ENCODE results near the gene ANKHD1. TPM values are rescaled to one million over a fixed set of nuclear protein-coding genes. Genes with fewer than 3 reads are reported as not detected.

The ANKHD1 gene
- total and polyA plus RNA-seq, 9 of the 15 experiments (the other 6 are each of a cell fraction or from before 2014, with no cell fraction given), result 38.9 to 138 (median 78.7) TPM

GRCh38 chr5:140360101-140360500 lies 41.5 kb upstream of the ANKHD1 start, which contains the start of gene SLC4A9:
Gene SLC4A9 (plus strand): TSS chr5:140360194. CDS start chr5:140360237, 43 bp downstream.
- ChIA-PET POLR2A (interaction anchor here (0.6 to 2.4 kb wide), 3 partner anchors 13 to 370 kb away, joined by 4 to 12 read pairs (median 6); no protein-coding TSS in a partner anchor), CTCF (ENCODE audit: low intra/inter-chr PET ratio) (interaction anchor here (0.6 kb wide), 1 partner anchor 441 kb away, joined by 3 read pairs; the partner anchor contains the start of gene PCDHA3)
- no peak within 1 kb of the TSS for H3K27ac ChIP-seq (ENCODE audit: extremely low read depth, low read depth, low read length)
- H3K9me3 ChIP-seq (replicated peaks; ENCODE audit: control insufficient read depth, insufficient read depth, low read depth, low read length), result no peaks in the 10 kb centered on the region
- no peak for DNase-seq (ENCODE audit: extremely low read depth in 1 of 4, low spot score in 3 of 4)
- no peak for ATAC-seq
- H3K79me2 ChIP-seq (ENCODE audit: control insufficient read depth, insufficient read depth, low read length), result no peaks in the 10 kb centered on the region
- peaks cover 3 to 23% of the 10 kb centered on the region in 2 experiments; a peak in 4 of 5 replicates for H3K4me1 ChIP-seq (replicated peaks in 1 of 2; ENCODE audit: control insufficient read depth in 2 of 2, insufficient read depth in 2 of 2, low read length in 2 of 2)
- intact Hi-C loops (cut with micrococcal nuclease), result loop anchor here (5.0 kb wide), 1 partner anchor 367 kb away; no protein-coding TSS in a partner anchor
- no peaks in the 10 kb centered on the region for H3K9me1 ChIP-seq (ENCODE audit: control insufficient read depth, insufficient read depth, low read length)
- H3K4me3 ChIP-seq, result no peak within 1 kb of the TSS
- no peaks in the 10 kb centered on the region for H3K27me3 ChIP-seq (ENCODE audit: control insufficient read depth in 2 of 2, insufficient read depth in 2 of 2, low read length in 2 of 2)
- BruUV-seq (replicated peaks), result no TSS peak
- TF ChIP-seq ZNF699 (CRISPR knock-in tag; IDR thresholded peaks at IDR 0.05; ENCODE audit: insufficient replicate concordance) (no peak), TOE1 (IDR thresholded peaks at IDR 0.05; ENCODE audit: borderline replicate concordance) (no peak), TOE1 (CRISPR knock-in tag; IDR thresholded peaks at IDR 0.05; ENCODE audit: borderline replicate concordance, low read depth) (no peak), DLX4 (CRISPR knock-in tag; IDR thresholded peaks at IDR 0.05) (no peak), SMARCE1 (IDR thresholded peaks at IDR 0.05) (no peak), PCBP1 (IDR thresholded peaks at IDR 0.05; ENCODE audit: low read depth, low read length, poor library complexity, severe bottlenecking) (no peak), ZNF274 (IDR thresholded peaks at IDR 0.05; ENCODE audit: borderline replicate concordance, low read depth, low read length) (no peak), STAT5A (IDR thresholded peaks at IDR 0.05; ENCODE audit: borderline replicate concordance, low read length) (no peak), SRSF3 (IDR thresholded peaks at IDR 0.05; ENCODE audit: insufficient read depth, low read length) (no peak), LEF1 (IDR thresholded peaks at IDR 0.05) (no peak), ZNF316 (IDR thresholded peaks at IDR 0.05) (no peak), RB1 (IDR thresholded peaks at IDR 0.05; ENCODE audit: low read depth) (no peak), ZNF311 (CRISPR knock-in tag; IDR thresholded peaks at IDR 0.05) (no peak), NCOA6 (IDR thresholded peaks at IDR 0.05) (no peak), ZBTB26 (CRISPR knock-in tag; IDR thresholded peaks at IDR 0.05) (no peak), ZNF518B (CRISPR knock-in tag; IDR thresholded peaks at IDR 0.05) (no peak), ZNF384 (IDR thresholded peaks at IDR 0.05; ENCODE audit: low read depth, low read length) (no peak), ZNF57 (CRISPR knock-in tag; IDR thresholded peaks at IDR 0.05) (no peak)
- H2AFZ ChIP-seq (ENCODE audit: low read depth, low read length), result no peak within 1 kb of the TSS
- in situ Hi-C loops (cut with MboI), result no loop called here
- H4K20me1 ChIP-seq (replicated peaks; ENCODE audit: control insufficient read depth, insufficient read depth, low read length), result no peaks in the 10 kb centered on the region; the same call in 1 of the 2 replicates
- no peak within 1 kb of the TSS; a peak in 1 of 4 replicates for H3K9ac ChIP-seq (ENCODE audit: insufficient read depth in 1 of 2, low read depth in 2 of 2, low read length in 2 of 2)
- 0% methylated on average over 2 of the region's 2 CpGs for WGBS (ENCODE audit: insufficient coverage, low coverage, missing lambda C conversion rate)
- no peak within 1 kb of the TSS for H3K4me2 ChIP-seq (ENCODE audit: insufficient read depth, low read length)
- no peaks in the 10 kb centered on the region for H3K36me3 ChIP-seq (ENCODE audit: control insufficient read depth, insufficient read depth, low read length)
- no peak for FAIRE-seq
